ENCODE data around the gene TCOF1.
"Not testable (repeated sequence)": the region's sequence is repeated elsewhere in the genome, so short reads cannot be mapped to it uniquely, and the experiment has no call there.

Gene TCOF1

DNA sequence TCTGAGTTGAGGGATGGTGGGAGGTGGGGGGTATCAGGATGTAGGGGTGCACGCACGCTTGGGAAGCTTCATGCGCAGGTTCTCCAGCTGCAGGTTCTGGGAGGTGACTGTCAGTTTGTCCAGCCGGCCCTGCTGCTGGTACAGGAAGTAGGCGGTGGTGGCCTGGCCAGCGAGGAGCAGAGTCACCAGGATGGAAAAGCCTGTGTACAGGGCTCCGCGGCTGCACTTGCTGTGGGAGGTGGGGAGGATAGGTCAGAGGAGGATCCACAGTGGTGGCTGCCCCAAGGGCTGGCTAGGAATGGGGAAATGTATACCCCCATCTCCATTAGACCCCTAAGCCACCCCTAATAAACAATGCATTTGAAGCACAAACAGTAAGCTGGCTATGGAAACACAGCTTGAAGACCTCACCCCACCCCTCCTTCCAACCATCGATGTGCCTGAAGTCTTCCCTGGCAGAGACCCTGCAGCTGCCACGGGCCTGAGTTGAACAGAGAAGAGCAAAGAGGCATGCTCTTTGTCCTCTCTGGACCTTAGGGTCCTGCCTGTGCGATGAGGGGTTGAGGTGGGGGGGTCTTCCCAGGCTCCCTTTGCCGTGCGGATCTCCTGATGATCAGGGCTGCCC is 49.7 kb downstream of the TCOF1 start:
- no peak for DNase-seq

- DNase-seq, result no peak
Observed at GRCh38 chr5:150408231-150408943, 50.9 kb downstream of the TCOF1 start.

- no peak for DNase-seq
Observed at GRCh38 chr5:150409638-150410523, 52.4 kb downstream of the TCOF1 start.

GRCh38 chr5:150410524-150411244 is 53.2 kb downstream of the TCOF1 start:
- no peak for DNase-seq

GRCh38 chr5:150411245-150411979 is 53.9 kb downstream of the TCOF1 start:
- no peak for DNase-seq

- DNase-seq, result no peak
Observed at GRCh38 chr5:150412319-150413175, 55.0 kb downstream of the TCOF1 start, which contains the start of gene CD74. Gene CD74, minus strand, starts transcription at chr5:150412910. Its CDS starts 161 bp downstream, at chr5:150412749.

DNA sequence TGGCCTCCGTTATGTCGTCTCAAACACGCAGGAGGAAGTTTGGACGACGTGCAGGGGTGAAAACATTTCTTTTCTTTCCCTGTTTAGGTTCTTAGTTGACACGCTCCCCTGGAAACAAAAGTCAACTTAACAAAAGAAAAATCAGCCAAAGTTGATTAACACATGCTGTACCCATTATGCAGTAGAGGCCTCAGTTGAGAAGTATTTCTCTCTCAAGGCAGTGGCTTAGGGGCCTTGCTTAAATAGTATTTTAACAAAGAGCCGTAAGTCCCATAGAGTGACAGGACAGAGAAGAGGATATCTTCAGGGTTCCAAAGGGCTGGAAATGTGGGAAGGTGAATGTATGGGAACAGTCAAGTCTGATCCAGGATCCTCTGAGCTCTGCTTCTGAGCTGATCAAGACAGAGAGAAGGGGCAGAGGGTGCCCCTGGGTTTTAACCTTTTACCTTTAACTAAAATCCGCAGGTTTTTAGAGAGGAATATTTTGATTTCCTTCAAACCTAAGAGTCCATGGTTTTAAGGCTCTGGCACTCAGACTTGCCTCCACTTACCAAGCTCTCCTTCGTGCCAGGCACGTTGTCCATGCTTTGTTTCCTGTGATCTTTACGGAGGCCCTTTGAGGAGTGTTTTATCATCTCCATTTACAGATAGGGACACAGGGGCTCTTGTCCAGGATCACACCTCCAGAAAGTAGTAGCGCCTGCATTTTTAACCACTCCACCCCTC is 55.8 kb downstream of the TCOF1 start:
- no peak for DNase-seq

DNA sequence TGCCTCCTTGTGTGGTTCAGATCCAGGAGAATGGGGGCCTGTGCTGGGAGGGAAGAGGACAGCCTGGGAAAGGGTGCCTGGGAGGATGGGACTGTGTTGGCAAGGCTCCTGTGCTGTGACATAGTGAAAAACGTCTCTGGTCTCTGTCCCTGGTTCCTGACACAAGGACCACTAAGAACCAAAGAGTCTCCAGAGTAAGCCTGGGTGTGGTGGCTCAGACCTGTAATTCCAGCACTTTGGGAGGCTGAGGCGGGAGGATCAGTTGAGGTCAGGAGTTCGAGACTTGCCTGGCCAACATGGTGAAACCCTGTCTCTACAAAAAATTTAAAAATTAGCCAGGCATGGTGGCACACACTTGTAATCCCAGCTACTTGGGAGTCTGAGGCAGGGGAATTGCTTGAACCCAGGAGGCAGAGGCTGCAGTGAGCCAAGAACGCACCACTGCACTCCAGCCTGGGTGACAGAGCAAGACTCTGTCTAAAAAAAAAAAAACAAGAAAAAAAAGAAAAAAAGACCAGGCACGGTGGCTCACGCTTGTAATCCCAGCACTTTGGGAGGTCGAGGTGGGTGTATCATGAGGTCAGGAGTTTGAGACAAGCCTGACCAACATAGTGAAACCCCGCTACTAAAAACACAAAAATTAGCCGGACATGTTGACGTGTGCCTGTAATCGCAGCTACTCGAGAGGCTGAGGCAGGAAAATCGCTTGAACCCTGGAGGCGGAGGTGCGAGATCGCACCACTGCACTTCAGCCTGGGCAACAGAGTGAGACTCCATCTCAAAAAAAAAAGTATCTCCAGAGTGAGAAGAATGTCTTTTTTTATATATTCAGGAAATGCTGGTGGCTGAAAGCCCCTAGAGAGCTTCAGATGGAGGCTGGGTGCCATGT is 56.6 kb downstream of the TCOF1 start:
- not testable (repeated sequence) for DNase-seq

GRCh38 chr5:150419630-150420270 is 62.3 kb downstream of the TCOF1 start:
- no peak for DNase-seq

DNA sequence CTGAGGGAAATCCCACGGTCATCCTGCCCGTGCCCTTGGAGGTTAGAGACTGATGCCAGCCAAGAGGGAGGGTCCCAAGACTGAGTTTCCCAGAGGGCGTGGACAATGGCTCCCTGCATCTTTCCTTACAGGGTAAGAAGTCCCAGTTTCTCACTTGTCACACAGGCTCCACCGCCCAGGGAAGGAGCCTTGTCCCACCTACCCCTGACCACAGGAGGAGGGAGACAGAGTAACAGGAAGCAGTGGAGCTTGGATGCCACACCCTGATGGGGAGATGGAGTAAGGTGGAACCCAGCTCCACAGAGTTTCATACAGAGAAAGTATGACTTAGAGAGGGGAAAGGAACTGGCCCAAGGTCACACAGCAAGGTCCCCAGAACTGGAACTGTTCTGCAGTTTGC is 64.6 kb downstream of the TCOF1 start:
- DNase-seq, result no peak

- no peak for DNase-seq
Observed at GRCh38 chr5:150422758-150423157, 65.3 kb downstream of the TCOF1 start.

GRCh38 chr5:150426165-150426564 is 68.7 kb downstream of the TCOF1 start:
- DNase-seq, result not testable (repeated sequence)

DNA sequence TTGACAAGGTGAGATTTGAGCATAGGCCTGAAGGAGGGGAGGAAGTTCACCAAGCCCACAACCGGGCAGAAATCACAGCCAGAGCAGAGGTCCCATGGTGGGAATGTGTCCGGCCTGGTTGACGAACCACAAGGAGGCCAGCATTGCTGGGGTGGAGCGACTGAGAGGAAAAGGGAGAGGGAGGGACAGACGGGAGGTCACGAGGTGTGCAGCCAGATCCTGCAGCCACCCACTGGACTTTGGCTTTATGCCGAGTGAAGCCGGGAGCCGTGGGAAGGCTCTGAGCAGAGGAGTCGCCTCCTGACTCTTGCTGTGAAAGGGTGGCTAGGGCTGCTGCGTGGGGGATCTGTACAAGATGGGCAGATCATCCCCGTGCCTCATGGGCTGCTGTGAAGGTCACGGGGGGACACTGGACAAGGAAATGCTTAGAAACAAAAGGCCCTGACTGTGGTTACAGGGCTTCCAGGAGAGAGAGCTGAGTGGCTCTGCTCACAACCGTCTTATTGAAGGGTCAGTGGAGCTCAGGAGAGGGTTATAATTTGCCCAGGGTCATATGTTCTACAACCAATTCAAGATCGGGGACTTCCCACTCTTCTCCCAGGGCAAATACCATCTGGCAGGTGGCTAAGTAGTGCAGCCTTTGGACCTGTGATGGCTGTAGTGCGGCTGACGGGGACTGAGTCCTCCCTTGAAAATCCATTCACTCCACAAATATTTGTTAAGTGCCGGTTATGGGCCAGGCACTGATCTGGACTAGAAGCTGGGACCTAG is 70.8 kb downstream of the TCOF1 start:
- no peak for DNase-seq

- DNase-seq, result no peak
Observed at GRCh38 chr5:150428978-150429377, 71.5 kb downstream of the TCOF1 start.

DNA sequence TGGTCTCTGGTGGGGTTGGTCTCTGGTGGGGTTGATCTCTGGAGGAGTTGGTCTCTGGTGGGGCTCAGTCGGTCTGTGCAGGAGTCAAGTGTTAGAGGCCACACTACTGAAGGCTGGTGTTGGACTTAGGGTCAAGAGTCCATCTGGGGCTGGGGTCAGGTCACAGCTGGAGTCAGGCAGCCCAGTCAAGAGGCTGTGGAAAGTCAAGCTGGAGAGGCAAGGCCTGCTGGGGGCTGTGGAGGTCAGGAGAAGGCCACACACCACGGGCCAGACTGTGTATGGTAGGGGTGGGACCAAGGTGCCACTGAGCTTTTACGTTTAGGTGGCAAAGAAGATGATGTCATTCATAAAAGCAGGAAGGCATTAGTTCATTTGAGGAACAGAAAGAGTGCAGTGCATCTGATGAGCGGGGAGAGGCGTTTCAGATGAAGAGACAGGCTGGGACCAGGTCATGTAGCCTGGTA is 71.9 kb downstream of the TCOF1 start:
- no peak for DNase-seq

- DNase-seq, result no peak
Observed at GRCh38 chr5:150431048-150431447, 73.6 kb downstream of the TCOF1 start.

GRCh38 chr5:150431574-150431973 is 74.1 kb downstream of the TCOF1 start:
- no peak for DNase-seq

- DNase-seq, result no peak
Observed at GRCh38 chr5:150434464-150434863, 77.0 kb downstream of the TCOF1 start.
